HepG2 (cell line): ENCODE data around the gene AFF1. TPM values are rescaled to one million over a fixed set of nuclear protein-coding genes. Genes with fewer than 3 reads are reported as not detected.
A peak's percentile ranks its signal among the peaks of the same experiment; 100 is the strongest.

ENCODE experiments used
- ATF6 ChIP-seq: sonication (generic); formaldehyde crosslinking; conservative IDR thresholded peaks from 2 replicates; pipeline ENCODE4 v1.4.0; 2020; ENCODE audit warnings: missing genetic modification reagents
- BCL6 ChIP-seq: IDR thresholded peaks from 2 replicates; pipeline ENCODE4 v1.6.1; 2016; ENCODE audit warnings: missing genetic modification reagents, missing compliant biosample characterization
- GTF3A ChIP-seq: sonication (generic); formaldehyde crosslinking; conservative IDR thresholded peaks from 2 replicates; pipeline ENCODE4 v1.4.0; 2020; ENCODE audit warnings: mild to moderate bottlenecking, missing genetic modification reagents
- MTA1 ChIP-seq: sonication (generic); formaldehyde crosslinking; IDR thresholded peaks from 2 replicates; pipeline ENCODE4 v1.4.0; 2020; ENCODE audit warnings: missing genetic modification reagents, mild to moderate bottlenecking, borderline replicate concordance
- RAD51 ChIP-seq: fragments of 450-650 bp; IDR thresholded peaks from 2 replicates; pipeline ENCODE4 v1.6.1; 2016; ENCODE audit warnings: borderline replicate concordance
- SIX4 ChIP-seq: sonication (generic); formaldehyde crosslinking; IDR thresholded peaks from 2 replicates; pipeline ENCODE4 v1.4.0; 2020; ENCODE audit warnings: missing genetic modification reagents
- SMC3 ChIP-seq: IDR thresholded peaks from 2 replicates; pipeline ENCODE4 v1.6.1; 2011; ENCODE audit warnings: low read length, improper control_type of control experiment
- U2AF2 ChIP-seq: fragments of 200-400 bp; formaldehyde crosslinking; IDR thresholded peaks from 2 replicates; pipeline ENCODE4 v1.6.1; 2017; ENCODE audit warnings: low read depth, mild to moderate bottlenecking, low read length
- ZNF275 ChIP-seq: sonication (generic); formaldehyde crosslinking; IDR thresholded peaks from 2 replicates; pipeline ENCODE4 v1.8.0; 2022; ENCODE audit warnings: missing genetic modification reagents, mild to moderate bottlenecking, inconsistent platforms, borderline replicate concordance
- ZNF333 ChIP-seq: sonication (generic); formaldehyde crosslinking; IDR thresholded peaks from 2 replicates; pipeline ENCODE4 v1.4.0; 2020; ENCODE audit warnings: mild to moderate bottlenecking, missing genetic modification reagents, borderline replicate concordance
- ZNF569 ChIP-seq: sonication (generic); formaldehyde crosslinking; IDR thresholded peaks from 2 replicates; pipeline ENCODE4 v1.5.0; 2020; ENCODE audit warnings: mild to moderate bottlenecking, missing genetic modification reagents, moderate library complexity, borderline replicate concordance
- ZNF639 ChIP-seq: conservative IDR thresholded peaks from 2 replicates; pipeline ENCODE4 v1.6.1; 2018; ENCODE audit warnings: missing genetic modification reagents
- polyA plus RNA-seq, 8 experiments: library from polyadenylated mRNA; depleted of rRNA in 3 of 8; stranded (reverse) in 7 of 8; unstranded in 1 of 8; fragments of >200 nt; fragmentation: Illumina TruSeq in 4 of 8; extraction: Trizol in 4 of 8; gene quantifications; 2 replicates each; pipeline versions ENCODE4 v1.2.1 to v1.2.3, GENCODE V29; 2011 to 2016; ENCODE audit warnings: low read depth in 4 of 8, missing spikeins in 1 of 8, mixed read lengths in 1 of 8; ENCODE audit not compliant: insufficient read depth in 1 of 8
- total RNA-seq, 5 experiments: library from RNA; depleted of rRNA; stranded (reverse); fragments of >200 nt; fragmentation: Illumina TruSeq; extraction: Trizol; gene quantifications; 2 replicates each; pipeline ENCODE4 v1.2.3, GENCODE V29; 2016; ENCODE audit warnings: low read depth in 1 of 5
- TF ChIP-seq, protein P1 (sequence below): sonication (generic); formaldehyde crosslinking; IDR thresholded peaks from 2 replicates; pipeline ENCODE4 v1.4.0; 2020; ENCODE audit warnings: mild to moderate bottlenecking, missing genetic modification reagents
- TF ChIP-seq, protein P2 (sequence below): IDR thresholded peaks from 2 replicates; pipeline ENCODE4 v1.6.1; 2016

The AFF1 gene
- total and polyA plus RNA-seq, 2 of the 13 experiments (the other 11 are each of a cell fraction or from before 2014, with no cell fraction given) = 15.5 to 15.9 TPM

DNA sequence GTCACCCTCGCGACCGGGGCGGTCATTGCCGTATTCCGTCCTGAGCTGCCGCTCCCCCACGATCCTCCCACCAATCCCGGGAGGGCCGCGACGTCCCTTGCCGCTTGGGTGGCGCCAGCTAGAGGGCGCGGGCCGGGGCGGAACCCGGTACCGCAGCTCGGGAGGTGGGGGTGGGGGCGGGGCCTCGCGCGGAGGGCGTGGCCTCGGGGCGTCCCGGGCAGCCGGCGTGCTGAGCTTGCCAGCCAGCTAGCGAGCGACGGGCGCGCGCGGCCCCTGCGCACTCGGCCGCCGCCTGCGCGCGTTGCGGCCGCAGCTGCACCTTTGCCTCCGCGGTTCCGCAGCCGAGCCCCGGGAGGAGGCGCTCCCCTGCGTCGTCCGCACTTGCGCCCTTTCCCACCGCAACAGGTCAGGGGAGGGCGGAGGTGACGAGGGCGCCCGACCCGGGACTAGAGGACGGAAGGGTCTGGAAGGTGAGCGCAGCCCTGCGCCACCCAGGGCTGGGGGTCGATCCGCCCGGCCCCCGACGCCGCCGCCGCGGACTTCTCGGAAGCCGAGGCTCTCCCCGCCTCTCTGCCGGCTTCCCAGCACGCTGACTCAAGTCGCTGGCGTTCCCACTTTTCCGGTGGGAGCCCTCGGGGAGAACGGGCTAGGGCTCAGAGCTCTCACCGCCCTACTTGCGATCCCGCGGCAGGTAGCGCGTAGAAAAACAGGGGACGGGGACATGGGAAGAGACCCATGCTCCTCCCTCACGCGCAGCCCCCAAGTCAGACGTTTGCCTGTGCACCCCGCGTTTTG, at the start of gene AFF1 (continued):
- TF ChIP-seq ZNF275 (CRISPR knock-in tag) (no peak), U2AF2 (no peak; the same call in 1 of the 2 replicates), MTA1 (CRISPR knock-in tag) (peak; percentile 87), GTF3A (CRISPR knock-in tag) (no peak), ZNF333 (peak; percentile 64; the same call in 1 of the 2 replicates), BCL6 (CRISPR knock-in tag) (peak; percentile 13; the same call in 1 of the 2 replicates), ATF6 (0 out of 2 replicates have a peak, but pooled peaks have one; percentile 28), SIX4 (CRISPR knock-in tag) (no peak), SMC3 (no peak), ZNF569 (CRISPR knock-in tag) (no peak), ZNF639 (peak; percentile 92), RAD51 (no peak)
- TF ChIP-seq, protein P1, sequence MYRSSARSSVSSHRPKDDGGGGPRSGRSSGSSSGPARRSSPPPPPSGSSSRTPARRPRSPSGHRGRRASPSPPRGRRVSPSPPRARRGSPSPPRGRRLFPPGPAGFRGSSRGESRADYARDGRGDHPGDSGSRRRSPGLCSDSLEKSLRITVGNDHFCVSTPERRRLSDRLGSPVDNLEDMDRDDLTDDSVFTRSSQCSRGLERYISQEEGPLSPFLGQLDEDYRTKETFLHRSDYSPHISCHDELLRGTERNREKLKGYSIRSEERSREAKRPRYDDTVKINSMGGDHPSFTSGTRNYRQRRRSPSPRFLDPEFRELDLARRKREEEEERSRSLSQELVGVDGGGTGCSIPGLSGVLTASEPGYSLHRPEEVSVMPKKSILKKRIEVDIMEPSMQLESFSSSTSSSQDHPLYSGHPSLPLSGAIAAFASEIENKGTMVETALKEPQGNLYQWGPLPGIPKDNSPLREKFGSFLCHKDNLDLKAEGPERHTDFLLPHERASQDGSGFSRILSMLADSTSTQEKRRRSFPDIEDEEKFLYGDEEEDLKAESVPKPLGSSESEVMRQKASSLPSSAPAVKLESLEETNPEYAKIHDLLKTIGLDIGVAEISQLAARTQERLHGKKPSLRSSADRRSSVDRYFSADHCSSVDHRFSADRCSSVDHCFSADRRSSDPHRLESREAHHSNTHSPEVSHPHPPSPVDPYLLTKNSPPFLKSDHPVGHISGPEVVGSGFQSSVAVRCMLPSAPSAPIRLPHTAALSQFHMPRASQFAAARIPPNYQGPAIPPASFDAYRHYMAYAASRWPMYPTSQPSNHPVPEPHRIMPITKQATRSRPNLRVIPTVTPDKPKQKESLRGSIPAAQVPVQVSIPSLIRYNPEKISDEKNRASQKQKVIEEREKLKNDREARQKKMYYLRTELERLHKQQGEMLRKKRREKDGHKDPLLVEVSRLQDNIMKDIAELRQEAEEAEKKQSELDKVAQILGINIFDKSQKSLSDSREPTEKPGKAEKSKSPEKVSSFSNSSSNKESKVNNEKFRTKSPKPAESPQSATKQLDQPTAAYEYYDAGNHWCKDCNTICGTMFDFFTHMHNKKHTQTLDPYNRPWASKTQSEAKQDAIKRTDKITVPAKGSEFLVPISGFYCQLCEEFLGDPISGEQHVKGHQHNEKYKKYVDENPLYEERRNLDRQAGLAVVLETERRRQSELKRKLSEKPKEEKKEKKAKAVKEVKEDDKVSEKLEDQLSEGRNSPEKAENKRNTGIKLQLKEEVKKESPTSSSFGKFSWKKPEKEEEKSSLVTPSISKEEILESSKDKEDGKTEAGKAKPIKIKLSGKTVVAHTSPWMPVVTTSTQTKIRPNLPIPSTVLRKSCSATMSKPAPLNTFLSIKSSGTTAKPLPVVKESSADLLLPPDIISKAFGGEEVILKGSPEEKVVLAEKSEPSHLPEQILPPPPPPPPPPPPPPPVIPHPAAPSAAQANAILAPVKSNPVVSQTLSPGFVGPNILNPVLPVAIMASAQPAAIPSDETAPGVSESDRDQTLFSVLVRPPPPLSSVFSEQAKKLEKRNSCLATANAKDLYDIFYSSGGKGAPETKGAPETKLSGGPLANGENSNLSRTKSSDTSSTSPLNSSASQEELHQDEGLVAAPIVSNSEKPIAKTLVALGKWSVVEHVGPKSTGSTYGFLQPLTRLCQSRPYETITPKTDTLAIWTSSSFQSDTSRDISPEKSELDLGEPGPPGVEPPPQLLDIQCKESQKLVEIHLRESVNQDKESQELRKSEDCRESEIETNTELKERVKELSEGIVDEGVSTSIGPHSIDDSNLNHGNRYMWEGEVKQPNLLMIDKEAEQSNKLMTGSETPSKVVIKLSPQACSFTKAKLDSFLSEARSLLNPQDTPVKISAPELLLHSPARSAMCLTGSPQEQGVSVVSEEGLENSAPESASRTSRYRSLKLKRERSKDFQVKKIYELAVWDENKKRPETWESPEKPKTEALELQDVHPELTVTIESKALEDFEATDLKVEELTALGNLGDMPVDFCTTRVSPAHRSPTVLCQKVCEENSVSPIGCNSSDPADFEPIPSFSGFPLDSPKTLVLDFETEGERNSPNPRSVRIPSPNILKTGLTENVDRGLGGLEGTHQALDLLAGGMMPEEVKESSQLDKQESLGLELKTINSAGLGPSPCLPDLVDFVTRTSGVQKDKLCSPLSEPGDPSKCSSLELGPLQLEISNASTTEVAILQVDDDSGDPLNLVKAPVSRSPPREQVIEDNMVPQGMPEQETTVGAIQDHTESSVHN = no peak
- TF ChIP-seq, protein P2, sequence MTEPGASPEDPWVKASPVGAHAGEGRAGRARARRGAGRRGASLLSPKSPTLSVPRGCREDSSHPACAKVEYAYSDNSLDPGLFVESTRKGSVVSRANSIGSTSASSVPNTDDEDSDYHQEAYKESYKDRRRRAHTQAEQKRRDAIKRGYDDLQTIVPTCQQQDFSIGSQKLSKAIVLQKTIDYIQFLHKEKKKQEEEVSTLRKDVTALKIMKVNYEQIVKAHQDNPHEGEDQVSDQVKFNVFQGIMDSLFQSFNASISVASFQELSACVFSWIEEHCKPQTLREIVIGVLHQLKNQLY (CRISPR knock-in tag) = no peak
